HG02759 (cell line): Measurements from ENCODE around the gene SCCPDH.
"Not testable (repeated sequence)": the region's sequence is repeated elsewhere in the genome, so short reads cannot be mapped to it uniquely, and the experiment has no call there.

ENCODE experiments used
- ATAC-seq: cut with Tn5 transposase; IDR thresholded peaks from one replicate; pipeline ENCODE4 v1.9.1; 2021; ENCODE audit warnings: mild to moderate bottlenecking, moderate library complexity; ENCODE audit not compliant: unreplicated experiment

The SCCPDH gene

GRCh38 chr1:246798606-246799496 lies 74.6 kb downstream of the SCCPDH start:
- ATAC-seq, result no peak

DNA sequence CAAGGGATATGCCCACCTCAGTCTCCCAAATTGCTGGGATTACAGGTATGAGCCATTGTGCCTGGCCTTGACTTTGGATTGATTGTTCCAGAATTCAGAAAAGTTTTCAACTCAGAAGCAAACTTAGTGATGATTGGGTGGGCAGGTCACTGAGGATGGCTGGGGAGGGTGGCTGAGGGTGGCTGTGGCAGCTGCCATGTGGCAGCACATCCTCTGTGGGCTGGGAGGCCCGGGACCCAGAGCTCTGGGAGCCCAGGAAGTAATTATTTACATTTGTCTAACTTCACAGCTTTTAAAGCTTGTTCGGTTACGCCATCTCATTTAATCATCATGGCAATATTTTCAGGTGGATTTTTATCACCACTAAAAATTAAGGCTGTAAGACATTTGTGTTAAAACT lies 76.1 kb downstream of the SCCPDH start:
- no peak for ATAC-seq

- ATAC-seq, result no peak
Observed at GRCh38 chr1:246800756-246801155, 76.5 kb downstream of the SCCPDH start.

GRCh38 chr1:246801241-246802020 lies 77.2 kb downstream of the SCCPDH start:
- ATAC-seq, result no peak

GRCh38 chr1:246803373-246803772 lies 79.2 kb downstream of the SCCPDH start:
- ATAC-seq, result no peak

- no peak for ATAC-seq
Observed at GRCh38 chr1:246803883-246804282, 79.7 kb downstream of the SCCPDH start.

DNA sequence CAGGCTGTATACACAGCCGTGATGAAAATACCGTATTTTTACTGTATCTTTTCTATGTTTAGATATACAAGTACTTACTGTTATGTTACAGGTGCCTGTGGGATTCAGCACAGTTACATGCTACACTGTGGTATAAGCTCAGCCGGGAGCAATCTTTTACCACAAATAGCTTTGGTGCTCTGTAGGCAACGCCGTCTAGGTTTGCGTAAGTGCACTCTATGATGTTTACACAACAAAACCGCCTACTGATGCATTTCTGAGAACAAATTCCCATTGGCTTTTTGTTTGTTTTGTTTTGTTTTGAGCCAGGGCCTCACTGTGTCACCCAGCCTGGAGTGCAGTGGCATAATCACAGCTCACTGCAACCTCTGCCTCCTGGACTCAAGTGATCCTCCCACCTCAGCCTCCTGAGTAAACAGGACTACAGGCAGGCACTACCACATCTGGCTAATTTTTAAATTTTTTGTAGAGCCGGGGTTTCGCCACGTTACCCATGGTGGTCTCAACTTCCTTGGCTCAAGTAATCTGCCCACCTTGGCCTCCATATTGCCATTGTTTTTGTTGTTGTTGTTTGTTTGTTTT lies 81.0 kb downstream of the SCCPDH start:
- no peak for ATAC-seq

DNA sequence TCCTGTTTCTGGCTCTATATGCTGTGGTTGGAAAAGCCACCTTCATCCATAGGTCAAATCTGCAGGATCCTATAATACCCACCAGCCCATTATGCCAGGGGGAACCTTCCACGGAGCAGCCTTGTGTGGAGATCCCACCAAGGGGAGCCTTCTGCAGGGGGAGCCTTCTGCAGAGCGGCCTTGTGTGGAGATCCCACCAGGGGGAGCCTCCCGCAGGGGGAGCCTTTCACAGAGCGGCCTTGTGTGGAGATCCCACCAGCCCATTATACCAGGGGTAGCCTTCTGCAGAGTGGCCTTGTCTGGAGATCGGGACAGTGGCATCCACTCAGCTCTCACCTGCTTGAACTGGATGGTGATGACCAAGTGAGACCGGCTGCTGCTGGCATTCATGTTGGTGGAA lies 85.3 kb downstream of the SCCPDH start:
- no peak for ATAC-seq

DNA sequence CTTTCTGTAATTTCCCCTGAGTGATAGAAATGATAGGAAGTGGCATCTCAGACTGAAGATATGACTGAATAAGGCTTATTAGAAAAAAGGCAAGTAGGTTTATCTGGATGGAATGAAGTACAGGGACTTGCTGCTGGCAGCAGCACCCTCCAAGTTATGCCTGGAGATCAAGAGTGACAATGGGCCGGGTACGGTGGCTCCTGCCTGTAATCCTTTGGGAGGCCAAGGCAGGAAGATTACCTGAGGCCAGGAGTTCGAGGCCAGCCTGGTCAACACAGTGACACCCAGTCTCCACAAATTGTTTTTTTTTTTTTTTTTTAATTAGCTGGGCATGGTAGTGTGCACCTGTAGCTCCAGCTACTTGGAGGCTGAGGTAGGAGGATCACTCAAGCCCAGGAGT lies 87.8 kb downstream of the SCCPDH start:
- no peak for ATAC-seq

GRCh38 chr1:246813325-246813724 lies 89.1 kb downstream of the SCCPDH start:
- not testable (repeated sequence) for ATAC-seq

- no peak for ATAC-seq
Observed at GRCh38 chr1:246814890-246815289, 90.7 kb downstream of the SCCPDH start.

- no peak for ATAC-seq
Observed at GRCh38 chr1:246815693-246816270, 91.6 kb downstream of the SCCPDH start.
